Measurements from ENCODE around the gene RAPGEF5. TPM values are rescaled to one million over a fixed set of nuclear protein-coding genes. Genes with fewer than 3 reads are reported as not detected.

Gene RAPGEF5
- total RNA-seq, 2 donors from 2014 or later: 66.5 to 70.8 TPM

GRCh38 chr7:22115689-22116088 is 241.3 kb downstream of the RAPGEF5 start:
- DNase-seq (ENCODE audit: low spot score) (no peak), ATAC-seq (ENCODE audit: insufficient number of reproducible peaks, low FRiP score, low read depth) (no peak)
- no peaks in the 10 kb centered on the region for H3K9me3 ChIP-seq
- TF ChIP-seq CTCF (IDR thresholded peaks at IDR 0.05): no peak
- no peaks in the 10 kb centered on the region for H3K27me3 ChIP-seq (replicated peaks; ENCODE audit: insufficient read depth)
- no peaks in the 10 kb centered on the region for H3K36me3 ChIP-seq
- H3K4me3 ChIP-seq: no peak overlapping the region
- H3K4me1 ChIP-seq (ENCODE audit: control insufficient read depth in 1 of 2, low read depth in 2 of 2): no peaks in the 10 kb centered on the region
- no peak overlapping the region for H3K27ac ChIP-seq

- Histone ChIP-seq H3K36me3 (no peaks in the 10 kb centered on the region), H3K4me3 (no peak overlapping the region), H3K9me3 (no peaks in the 10 kb centered on the region), H3K27ac (no peak overlapping the region), H3K4me1 (ENCODE audit: control insufficient read depth in 1 of 2, low read depth in 2 of 2) (no peaks in the 10 kb centered on the region), H3K27me3 (replicated peaks; ENCODE audit: insufficient read depth) (no peaks in the 10 kb centered on the region)
- no peak for ATAC-seq (ENCODE audit: insufficient number of reproducible peaks, low FRiP score, low read depth)
- TF ChIP-seq CTCF (IDR thresholded peaks at IDR 0.05): no peak
- DNase-seq (ENCODE audit: low spot score): no peak
Observed at GRCh38 chr7:22114440-22114981, 242.4 kb downstream of the RAPGEF5 start.

GRCh38 chr7:22113041-22113440 is 243.9 kb downstream of the RAPGEF5 start:
- Histone ChIP-seq H3K27me3 (replicated peaks; ENCODE audit: insufficient read depth) (no peaks in the 10 kb centered on the region), H3K27ac (no peak overlapping the region), H3K9me3 (no peaks in the 10 kb centered on the region), H3K4me3 (no peak overlapping the region), H3K4me1 (ENCODE audit: control insufficient read depth in 1 of 2, low read depth in 2 of 2) (no peaks in the 10 kb centered on the region), H3K36me3 (no peaks in the 10 kb centered on the region)
- no peak for DNase-seq (ENCODE audit: low spot score)
- ATAC-seq (ENCODE audit: insufficient number of reproducible peaks, low FRiP score, low read depth): no peak
- TF ChIP-seq CTCF (IDR thresholded peaks at IDR 0.05): no peak

- no peak for ATAC-seq (ENCODE audit: insufficient number of reproducible peaks, low FRiP score, low read depth)
- H3K27ac ChIP-seq: no peak overlapping the region
- DNase-seq (ENCODE audit: low spot score): no peak
Observed at GRCh38 chr7:22111661-22112060, 245.3 kb downstream of the RAPGEF5 start.

GRCh38 chr7:22110881-22111280 is 246.1 kb downstream of the RAPGEF5 start:
- no peak for TF ChIP-seq CTCF (IDR thresholded peaks at IDR 0.05)
- no peak overlapping the region for H3K4me3 ChIP-seq
- H3K27me3 ChIP-seq (replicated peaks; ENCODE audit: insufficient read depth): no peaks in the 10 kb centered on the region
- no peaks in the 10 kb centered on the region for H3K36me3 ChIP-seq
- H3K4me1 ChIP-seq (ENCODE audit: control insufficient read depth in 1 of 2, low read depth in 2 of 2): no peaks in the 10 kb centered on the region
- ATAC-seq (ENCODE audit: insufficient number of reproducible peaks, low FRiP score, low read depth) (no peak), DNase-seq (ENCODE audit: low spot score) (no peak)
- no peak overlapping the region for H3K27ac ChIP-seq
- no peaks in the 10 kb centered on the region for H3K9me3 ChIP-seq

More at GRCh38 chr7:22111661-22112060, 245.3 kb downstream of the RAPGEF5 start:
- no peaks in the 10 kb centered on the region for H3K4me1 ChIP-seq (ENCODE audit: control insufficient read depth in 1 of 2, low read depth in 2 of 2)
- H3K27me3 ChIP-seq (replicated peaks; ENCODE audit: insufficient read depth): no peaks in the 10 kb centered on the region
- H3K4me3 ChIP-seq: no peak overlapping the region
- H3K36me3 ChIP-seq: no peaks in the 10 kb centered on the region
- no peaks in the 10 kb centered on the region for H3K9me3 ChIP-seq
- TF ChIP-seq CTCF (IDR thresholded peaks at IDR 0.05): no peak
